K562 (cell line): ENCODE data around the gene ZC3H6. TPM values are rescaled to one million over a fixed set of nuclear protein-coding genes. Genes with fewer than 3 reads are reported as not detected.

Experiments
- COPS2 ChIP-seq: fragments of 450-650 bp; conservative IDR thresholded peaks from 2 replicates; pipeline ENCODE4 v1.6.1; 2016; ENCODE audit warnings: mild to moderate bottlenecking, moderate library complexity
- LCOR ChIP-seq: sonication (generic); formaldehyde crosslinking; IDR thresholded peaks from 2 replicates; pipeline ENCODE4 v1.8.0; 2022; ENCODE audit warnings: mild to moderate bottlenecking, missing genetic modification reagents
- MGA ChIP-seq: fragments of 450-650 bp; IDR thresholded peaks from 2 replicates; pipeline ENCODE4 v1.6.1; 2016; ENCODE audit warnings: mild to moderate bottlenecking, moderate library complexity
- PHF20 ChIP-seq: fragments of 450-650 bp; IDR thresholded peaks from 2 replicates; pipeline ENCODE4 v1.6.1; 2018; ENCODE audit not compliant: partially characterized antibody
- SAFB ChIP-seq: fragments of 200-400 bp; formaldehyde crosslinking; IDR thresholded peaks from 2 replicates; pipeline ENCODE4 v1.6.1; 2017; ENCODE audit warnings: low read depth, low read length, borderline replicate concordance
- U2AF1 ChIP-seq: fragments of 200-400 bp; formaldehyde crosslinking; optimal IDR thresholded peaks from 2 replicates; pipeline ENCODE3; 2017; ENCODE audit warnings: mild to moderate bottlenecking, low read depth, low read length, moderate library complexity
- ZNF318 ChIP-seq, 2 experiments: fragments of 450-650 bp; IDR thresholded peaks; 2 replicates each; pipeline ENCODE4 v1.6.1; 2016; ENCODE audit warnings: mild to moderate bottlenecking in 2 of 2, borderline replicate concordance in 1 of 2, low read depth in 1 of 2, moderate library complexity in 1 of 2
- polyA plus RNA-seq, 8 experiments: library from polyadenylated mRNA; depleted of rRNA in 4 of 8; stranded (reverse) in 5 of 8; unstranded in 3 of 8; fragments of >200 nt; fragmentation: Nextera tagmentation in 2 of 8; fragmentation: Illumina TruSeq in 1 of 8; extraction: Ambion mirVana in 2 of 8; extraction: Trizol in 1 of 8; gene quantifications; 2 replicates each; pipeline versions ENCODE4 v1.2.1 to v1.2.3, GENCODE V29; 2011 to 2014; ENCODE audit warnings: inconsistent platforms in 1 of 8, missing spikeins in 1 of 8
- total RNA-seq, 7 experiments: library from RNA; depleted of rRNA in 6 of 7; stranded (reverse); fragments of >200 nt in 6 of 7; fragmentation: Illumina TruSeq in 2 of 7; extraction: Trizol in 2 of 7; gene quantifications; 2 replicates each; pipeline versions ENCODE4 v1.2.1 to v1.2.3, GENCODE V29; 2011 to 2021; ENCODE audit warnings: low replicate concordance in 1 of 7

Gene ZC3H6
- total and polyA plus RNA-seq, 9 of the 15 experiments (the other 6 are each of a cell fraction or from before 2014, with no cell fraction given): 0.45 to 1.9 (median 1.5) TPM

DNA sequence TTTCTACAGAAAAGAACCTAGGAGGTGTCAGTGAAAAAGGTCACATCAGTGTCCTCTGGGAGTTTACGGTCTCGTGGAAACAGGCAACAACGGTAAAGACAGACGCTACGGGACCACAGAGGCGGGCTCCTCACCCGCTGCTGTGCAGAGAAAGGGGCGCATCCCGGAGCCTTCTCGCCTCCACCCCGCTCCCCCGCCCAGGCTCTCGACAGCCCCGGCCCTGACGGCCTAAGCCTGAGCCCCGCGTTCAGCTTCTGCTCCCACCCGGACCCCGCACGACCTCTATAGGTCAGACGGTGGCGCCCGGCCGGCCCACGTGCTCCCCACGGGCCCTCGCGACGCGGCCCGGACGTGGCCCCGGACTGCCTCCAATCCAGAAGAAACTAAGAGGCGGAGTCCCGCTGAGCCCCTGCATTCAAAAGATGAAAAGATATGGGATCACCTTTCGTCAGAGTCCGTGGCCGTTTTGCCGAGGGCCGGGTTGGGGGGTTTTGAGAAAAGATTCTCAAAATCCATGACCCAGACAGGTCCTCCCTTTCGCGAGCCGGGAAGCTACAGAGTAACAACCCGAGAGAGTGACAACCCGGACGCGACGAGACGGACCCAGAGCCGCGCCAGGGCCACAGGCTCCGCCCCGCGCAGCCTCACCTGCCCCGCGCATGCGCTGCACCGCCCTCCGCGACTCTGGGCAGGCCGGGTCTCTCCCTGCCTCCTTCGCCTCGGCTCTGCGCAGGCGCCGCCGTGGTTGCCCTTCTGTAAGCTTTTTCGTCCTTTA, 20.7 kb upstream of the ZC3H6 start, which contains the start of gene ZC3H8 (continued):
- TF ChIP-seq MGA (peak; percentile 98), COPS2 (no peak), SAFB (peak; percentile 86), ZNF318 (IDR thresholded peaks at IDR 0.05; ENCODE audit: borderline replicate concordance in 1 of 2, low read depth in 1 of 2) (no peak), U2AF1 (no peak), PHF20 (peak; percentile 70), LCOR (CRISPR knock-in tag) (peak; percentile 87)
